Nephron progenitor cell (in vitro differentiated cells): ENCODE results near the gene GP1BA.

Source experiments
- DNase-seq: peaks from one replicate; pipeline ENCODE4 v3.0.0; 2021
- H3K27ac Mint-ChIP-seq: 2 replicates; pipeline ENCODE4 v1.8.0; 2021; ENCODE audit warnings: mild to moderate bottlenecking, moderate library complexity, mixed read lengths
- H3K27me3 Mint-ChIP-seq: 2 replicates; pipeline ENCODE4 v1.8.0; 2021; ENCODE audit warnings: mild to moderate bottlenecking, low read depth, mixed read lengths; ENCODE audit not compliant: poor library complexity
- H3K36me3 Mint-ChIP-seq: 2 replicates; pipeline ENCODE4 v1.8.0; 2021; ENCODE audit warnings: low read depth, mixed read lengths
- H3K4me1 Mint-ChIP-seq: 2 replicates; pipeline ENCODE4 v1.8.0; 2021; ENCODE audit warnings: mixed read lengths
- H3K4me3 Mint-ChIP-seq: 2 replicates; pipeline ENCODE4 v1.8.0; 2021; ENCODE audit warnings: mild to moderate bottlenecking, moderate library complexity, mixed read lengths
- H3K9me3 Mint-ChIP-seq: 2 replicates; pipeline ENCODE4 v1.8.0; 2021; ENCODE audit warnings: mild to moderate bottlenecking, moderate library complexity, mixed read lengths
- CTCF ChIP-seq: fragments of 200-600 bp; sonication (generic); IDR thresholded peaks from 2 replicates; pipeline ENCODE4 v1.5.0; 2021; ENCODE audit warnings: antibody characterized with exemption

Gene GP1BA

GRCh38 chr17:4942760-4943508 lies 10.9 kb downstream of the GP1BA start:
- no peak for TF ChIP-seq CTCF

GRCh38 chr17:4944163-4944553 lies 12.1 kb downstream of the GP1BA start:
- no peak for DNase-seq
- Mint-ChIP-seq H3K36me3 (peaks cover 36% of the 10 kb centered on the region), H3K4me1 (peaks cover 43% of the 10 kb centered on the region), H3K9me3 (no peaks in the 10 kb centered on the region), H3K27ac (peak overlapping the region; percentile 98), H3K4me3 (no peak overlapping the region), H3K27me3 (peaks cover 5% of the 10 kb centered on the region)
- TF ChIP-seq CTCF = no peak

More at GRCh38 chr17:4942760-4943508, 10.9 kb downstream of the GP1BA start:
- H3K9me3 Mint-ChIP-seq = no peaks in the 10 kb centered on the region
- peaks cover 51% of the 10 kb centered on the region for H3K4me1 Mint-ChIP-seq
- DNase-seq = no peak
- H3K27ac Mint-ChIP-seq = peak overlapping the region; percentile 96
- H3K36me3 Mint-ChIP-seq = peaks cover 36% of the 10 kb centered on the region
- H3K27me3 Mint-ChIP-seq = peaks cover 5% of the 10 kb centered on the region
- no peak overlapping the region for H3K4me3 Mint-ChIP-seq

GRCh38 chr17:4944554-4945175 lies 12.6 kb downstream of the GP1BA start:
- no peak for TF ChIP-seq CTCF
- Mint-ChIP-seq H3K9me3 (no peaks in the 10 kb centered on the region), H3K36me3 (peaks cover 36% of the 10 kb centered on the region), H3K4me1 (peaks cover 41% of the 10 kb centered on the region), H3K27me3 (peaks cover 5% of the 10 kb centered on the region), H3K27ac (peak overlapping the region; percentile 98), H3K4me3 (no peak overlapping the region)
- DNase-seq = no peak

- peaks cover 36% of the 10 kb centered on the region for H3K36me3 Mint-ChIP-seq
- no peak for DNase-seq
- H3K27me3 Mint-ChIP-seq = no peaks in the 10 kb centered on the region
- H3K9me3 Mint-ChIP-seq = no peaks in the 10 kb centered on the region
- H3K4me3 Mint-ChIP-seq = peak overlapping the region; percentile 99
- H3K27ac Mint-ChIP-seq = peak overlapping the region; percentile 98
- TF ChIP-seq CTCF = no peak
- H3K4me1 Mint-ChIP-seq = peaks cover 43% of the 10 kb centered on the region
Measured at GRCh38 chr17:4945176-4945943, 13.3 kb downstream of the GP1BA start.

- peak overlapping the region; percentile 99 for H3K4me3 Mint-ChIP-seq
- H3K9me3 Mint-ChIP-seq = no peaks in the 10 kb centered on the region
- H3K36me3 Mint-ChIP-seq = peaks cover 36% of the 10 kb centered on the region
- H3K27me3 Mint-ChIP-seq = no peaks in the 10 kb centered on the region
- peak overlapping the region; percentile 98 for H3K27ac Mint-ChIP-seq
- TF ChIP-seq CTCF = no peak
- H3K4me1 Mint-ChIP-seq = peaks cover 47% of the 10 kb centered on the region
- DNase-seq = no peak
Measured at GRCh38 chr17:4945944-4946280, 13.8 kb downstream of the GP1BA start.
